ENCODE data around the gene CPM.
"Not testable (repeated sequence)": the region's sequence is repeated elsewhere in the genome, so short reads cannot be mapped to it uniquely, and the experiment has no call there.

Gene CPM

DNA sequence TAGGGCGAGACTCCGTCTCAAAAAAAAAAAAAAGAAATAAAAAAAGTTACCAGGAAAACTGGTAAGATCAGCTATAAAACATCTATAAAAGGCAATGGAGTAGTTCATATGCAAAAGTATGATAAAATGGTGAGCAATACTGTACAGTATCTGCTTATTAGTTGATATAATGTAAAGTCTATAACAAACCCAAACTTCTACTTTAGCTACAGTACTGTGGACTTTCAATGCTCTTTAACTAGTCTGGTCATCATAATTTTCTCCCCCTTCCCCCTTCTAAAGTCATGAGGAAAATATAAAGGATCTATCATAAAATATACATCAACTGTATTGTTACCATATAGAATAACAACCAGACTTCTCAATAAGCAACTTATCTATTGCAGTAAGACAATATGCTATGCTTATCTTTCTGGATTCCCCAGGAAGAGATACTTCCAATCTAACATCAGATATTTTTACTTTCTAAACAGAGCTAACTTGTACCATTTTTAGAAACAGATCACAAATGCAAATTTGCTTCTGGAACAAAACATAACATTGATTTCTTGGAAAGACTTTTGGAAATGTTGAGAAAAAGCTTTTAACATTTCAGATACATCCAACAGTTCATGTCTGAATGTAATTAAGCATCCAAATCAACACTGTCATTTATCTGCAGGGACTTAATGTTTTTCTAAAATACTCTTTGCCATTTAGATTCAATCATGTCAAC lies 81.2 kb downstream of the CPM start:
- no peak for DNase-seq (ENCODE audit: low read depth)

DNA sequence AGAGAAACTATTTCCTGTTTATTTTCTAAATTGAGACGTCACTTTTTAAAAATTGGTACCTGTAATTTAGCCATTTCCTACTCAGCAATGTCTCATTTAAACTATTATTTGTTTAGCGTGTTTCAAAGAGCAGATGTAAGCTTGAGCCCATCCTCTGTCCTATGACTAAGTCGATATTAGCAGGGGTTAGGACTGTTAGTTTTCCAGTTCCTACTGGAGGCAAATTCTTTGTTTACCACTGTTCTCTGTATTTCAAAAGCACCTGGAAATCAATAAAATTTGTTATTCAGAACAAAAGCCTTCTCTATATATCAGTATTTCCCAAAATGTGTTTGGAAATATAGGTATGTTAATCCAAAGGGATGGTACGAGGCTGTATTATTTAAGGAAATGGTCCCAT lies 82.6 kb downstream of the CPM start:
- no peak for DNase-seq (ENCODE audit: low read depth)

DNA sequence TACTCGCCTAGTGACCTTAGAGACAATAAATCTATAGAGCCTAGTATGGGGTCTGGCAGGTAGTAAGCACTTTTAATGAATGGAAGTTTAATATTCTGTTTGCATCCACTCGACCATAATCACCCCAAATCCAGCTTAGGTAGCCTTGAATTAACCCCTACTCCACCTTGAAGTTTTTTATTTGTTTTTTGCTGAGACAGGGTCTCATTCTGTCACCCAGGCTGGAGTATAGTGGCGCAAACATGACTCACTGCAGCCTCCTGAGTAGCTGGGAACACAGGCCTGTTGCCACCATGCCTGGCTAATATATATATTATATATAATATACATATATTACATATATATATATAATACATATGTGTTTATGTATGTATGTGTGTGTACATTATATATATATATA lies 86.2 kb downstream of the CPM start:
- DNase-seq (ENCODE audit: low read depth) = no peak

DNA sequence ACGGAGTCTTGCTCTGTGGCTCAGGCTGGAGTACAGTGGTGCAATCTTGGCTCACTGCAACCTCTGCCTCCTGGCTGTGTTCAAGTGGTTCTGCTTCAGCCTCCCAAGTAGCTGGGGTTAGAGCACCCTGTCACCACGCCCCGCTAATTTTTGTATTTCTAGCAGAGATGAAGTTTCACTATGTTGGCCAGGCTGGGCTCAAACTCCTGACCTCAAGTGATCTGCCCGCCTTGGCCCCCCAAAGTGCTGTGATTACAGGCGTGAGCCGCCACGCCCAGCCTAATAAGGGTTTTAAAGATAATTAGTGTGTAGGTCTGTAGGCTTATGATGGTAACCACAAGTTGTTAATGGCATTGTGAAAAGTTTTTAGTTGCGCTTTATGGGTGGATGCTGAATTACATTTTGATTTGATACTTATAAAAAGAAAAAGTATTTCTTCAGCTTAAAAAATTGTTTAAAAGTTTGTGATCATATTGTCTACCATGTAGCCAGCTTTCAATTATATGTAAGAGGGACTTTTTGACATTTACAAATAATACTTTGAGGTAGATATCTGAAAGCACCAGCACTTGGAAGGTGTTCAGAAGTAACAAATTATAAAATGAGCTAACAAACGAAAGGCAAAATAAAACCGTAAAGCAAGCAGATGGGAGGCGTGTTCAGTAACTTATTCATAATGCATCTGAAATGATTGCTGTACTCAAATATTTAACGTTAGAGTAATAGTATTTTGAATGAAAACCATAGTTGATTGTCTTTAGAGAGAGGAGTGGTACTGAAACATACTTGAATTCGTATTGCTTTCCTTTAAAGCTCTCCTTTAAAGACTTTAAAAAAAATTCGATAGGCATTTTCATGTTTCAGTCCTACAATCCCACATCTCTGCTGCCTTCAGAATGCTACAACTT lies 87.9 kb downstream of the CPM start:
- DNase-seq (ENCODE audit: low read depth) = no peak

DNA sequence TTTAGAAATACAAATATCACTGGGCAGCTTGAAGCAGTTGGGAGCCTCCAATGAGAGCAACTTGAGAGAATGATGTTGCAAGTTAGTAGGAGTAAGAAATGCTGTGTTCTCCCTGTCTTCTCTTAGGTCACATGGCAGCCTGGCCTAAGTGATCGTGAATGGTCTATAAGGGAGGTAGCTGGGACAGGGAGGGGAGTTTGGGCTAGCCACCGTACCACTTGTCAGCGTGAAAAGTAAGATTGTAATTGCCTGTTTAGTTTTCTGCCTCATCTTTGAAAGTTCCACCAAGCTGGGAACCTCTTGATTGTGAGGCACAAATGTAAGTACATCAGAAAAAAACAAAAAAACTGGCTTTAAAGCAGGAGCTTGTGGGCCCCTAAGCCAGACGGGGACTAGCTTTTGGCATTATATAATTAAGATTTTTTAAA lies 88.6 kb downstream of the CPM start:
- DNase-seq (ENCODE audit: low read depth) = no peak

DNA sequence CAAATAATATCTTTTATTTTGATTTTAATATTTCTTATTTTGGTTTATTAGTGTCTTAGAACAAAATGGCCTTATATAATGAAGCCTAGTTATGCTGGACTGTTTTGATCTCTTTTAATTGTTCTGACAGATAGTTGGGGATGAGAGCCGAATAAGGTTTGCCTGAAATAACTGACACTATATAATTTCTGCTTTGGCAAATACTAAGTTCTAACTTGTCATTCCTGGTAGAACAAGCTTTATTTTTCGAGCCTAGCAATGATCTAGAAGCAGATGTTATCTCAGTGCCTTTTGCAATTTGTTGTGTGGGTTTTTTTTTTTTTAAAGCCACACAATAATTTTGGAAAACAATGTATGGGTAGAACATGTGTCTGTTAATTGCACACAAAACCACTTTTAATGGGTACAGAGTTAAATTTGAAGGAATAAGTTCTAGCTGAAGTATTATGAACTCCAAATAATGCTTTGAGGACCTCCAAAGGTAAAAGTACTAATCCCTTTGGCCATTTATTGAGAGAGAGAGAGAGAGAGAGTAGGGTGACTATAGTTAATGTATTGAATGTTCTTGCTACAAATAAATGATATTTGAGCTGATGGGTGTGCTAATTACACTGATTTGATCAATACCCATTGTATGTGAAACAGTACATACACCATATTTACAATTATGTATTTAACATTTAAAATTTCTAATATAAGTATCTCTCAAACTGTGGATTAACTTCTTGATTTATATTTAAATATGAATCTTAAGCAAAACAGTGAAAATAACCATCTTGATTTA lies 90.0 kb downstream of the CPM start:
- no peak for DNase-seq (ENCODE audit: low read depth)

DNA sequence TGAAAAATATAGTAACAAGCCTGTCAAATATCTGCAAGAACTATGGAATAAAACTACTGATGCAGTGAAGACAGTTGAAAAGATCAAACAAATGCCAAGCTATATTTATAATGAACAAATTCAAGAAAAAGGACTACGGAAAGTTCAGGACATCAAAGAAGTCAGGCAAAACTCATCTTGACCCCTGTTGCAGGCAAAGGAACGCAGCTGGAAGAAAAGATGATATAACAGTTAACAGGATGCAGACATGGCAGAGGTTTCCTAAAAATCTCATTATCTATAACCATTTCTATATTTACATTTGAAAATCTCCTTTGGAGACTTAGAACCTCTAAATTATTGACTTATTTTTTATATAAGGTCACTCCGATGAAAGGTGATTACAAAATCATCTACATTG lies 90.8 kb downstream of the CPM start:
- DNase-seq (ENCODE audit: low read depth) = no peak

DNA sequence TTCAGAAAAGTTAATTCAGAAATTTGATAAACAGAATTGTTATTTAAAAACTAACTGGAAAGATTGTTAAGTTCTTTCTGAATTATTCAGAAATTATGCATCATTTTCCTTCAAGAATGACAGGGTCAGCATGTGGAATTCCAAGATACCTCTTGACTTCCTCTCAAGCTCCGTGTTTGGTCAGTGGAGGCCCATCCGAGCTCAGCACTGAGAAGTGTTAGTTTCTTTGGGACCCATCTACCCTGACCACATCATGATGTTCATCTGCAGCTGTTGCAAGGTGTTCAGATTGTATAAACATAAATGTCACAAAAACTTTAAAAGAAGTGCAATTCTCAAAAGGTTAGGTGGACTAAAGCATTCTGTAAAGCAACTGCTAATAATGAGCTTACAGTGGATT lies 91.3 kb downstream of the CPM start:
- DNase-seq (ENCODE audit: low read depth) = no peak

DNA sequence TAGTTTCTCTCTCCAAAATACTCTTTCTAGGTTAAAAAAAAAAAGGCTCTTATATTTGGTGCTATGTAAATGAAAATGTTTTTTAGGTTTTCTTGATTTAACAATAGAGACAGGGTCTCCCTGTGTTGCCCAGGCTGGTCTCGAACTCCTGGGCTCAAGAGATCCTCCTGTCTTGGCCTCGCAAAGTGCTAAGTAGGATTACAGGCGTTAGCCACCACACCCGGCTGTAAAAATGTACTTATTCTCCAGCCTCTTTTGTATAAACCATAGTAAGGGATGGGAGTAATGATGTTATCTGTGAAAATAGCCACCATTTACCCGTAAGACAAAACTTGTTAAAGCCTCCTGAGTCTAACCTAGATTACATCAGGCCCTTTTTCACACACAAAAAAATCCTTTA lies 91.8 kb downstream of the CPM start:
- not testable (repeated sequence) for DNase-seq (ENCODE audit: low read depth)

DNA sequence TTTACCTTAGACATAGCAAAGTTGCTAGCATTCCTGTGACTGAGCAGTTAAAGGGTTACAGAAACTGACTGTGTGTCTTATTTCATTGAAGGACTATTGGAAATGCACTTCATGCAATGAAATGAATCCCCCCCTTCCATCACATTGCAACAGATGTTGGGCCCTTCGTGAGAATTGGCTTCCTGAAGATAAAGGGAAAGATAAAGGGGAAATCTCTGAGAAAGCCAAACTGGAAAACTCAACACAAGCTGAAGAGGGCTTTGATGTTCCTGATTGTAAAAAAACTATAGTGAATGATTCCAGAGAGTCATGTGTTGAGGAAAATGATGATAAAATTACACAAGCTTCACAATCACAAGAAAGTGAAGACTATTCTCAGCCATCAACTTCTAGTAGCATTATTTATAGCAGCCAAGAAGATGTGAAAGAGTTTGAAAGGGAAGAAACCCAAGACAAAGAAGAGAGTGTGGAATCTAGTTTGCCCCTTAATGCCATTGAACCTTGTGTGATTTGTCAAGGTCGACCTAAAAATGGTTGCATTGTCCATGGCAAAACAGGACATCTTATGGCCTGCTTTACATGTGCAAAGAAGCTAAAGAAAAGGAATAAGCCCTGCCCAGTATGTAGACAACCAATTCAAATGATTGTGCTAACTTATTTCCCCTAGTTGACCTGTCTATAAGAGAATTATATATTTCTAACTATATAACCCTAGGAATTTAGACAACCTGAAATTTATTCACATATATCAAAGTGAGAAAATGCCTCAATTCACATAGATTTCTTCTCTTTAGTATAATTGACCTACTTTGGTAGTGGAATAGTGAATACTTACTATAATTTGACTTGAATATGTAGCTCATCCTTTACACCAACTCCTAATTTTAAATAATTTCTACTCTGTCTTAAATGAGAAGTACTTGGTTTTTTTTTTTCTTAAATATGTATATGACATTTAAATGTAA lies 93.5 kb downstream of the CPM start:
- no peak for DNase-seq (ENCODE audit: low read depth)

DNA sequence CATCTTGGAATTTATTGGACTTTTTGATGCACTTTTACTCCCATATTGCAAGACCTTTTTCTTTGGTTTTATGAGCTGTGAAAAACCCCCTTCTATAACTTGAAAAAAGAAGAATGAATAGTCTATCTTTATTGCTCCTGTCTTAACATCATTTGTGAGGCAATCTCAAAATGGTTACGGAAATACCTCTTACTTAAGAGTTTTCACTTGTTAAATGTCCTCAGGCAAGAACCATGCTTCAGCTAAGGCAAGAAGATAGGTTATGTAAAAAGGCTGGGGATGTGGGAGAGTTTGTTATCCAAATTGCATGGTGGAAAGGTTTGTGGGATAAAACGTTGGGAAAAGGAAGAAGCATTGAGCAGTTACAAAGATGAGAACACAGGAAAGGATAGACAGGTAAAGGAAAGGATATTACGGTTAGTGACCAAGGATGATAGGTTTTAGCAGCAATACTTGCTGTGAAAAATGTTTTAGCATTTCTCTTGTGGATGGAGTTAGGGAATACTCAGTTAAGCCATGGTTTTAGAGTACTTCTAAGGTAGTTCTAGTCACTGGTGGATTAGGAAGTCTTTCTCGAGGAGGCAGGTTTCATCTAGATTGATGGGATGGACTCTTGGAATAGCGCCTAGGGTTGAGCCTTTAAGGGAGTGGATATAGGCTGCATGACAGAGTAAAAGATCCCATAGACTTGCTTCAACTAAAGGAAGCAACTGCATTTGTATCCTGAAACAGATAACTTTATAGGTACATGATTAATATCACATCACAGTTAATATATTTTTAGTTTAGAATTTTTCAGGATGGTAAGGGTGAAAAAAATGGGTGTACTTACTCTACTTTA lies 94.7 kb downstream of the CPM start:
- DNase-seq (ENCODE audit: low read depth) = no peak

DNA sequence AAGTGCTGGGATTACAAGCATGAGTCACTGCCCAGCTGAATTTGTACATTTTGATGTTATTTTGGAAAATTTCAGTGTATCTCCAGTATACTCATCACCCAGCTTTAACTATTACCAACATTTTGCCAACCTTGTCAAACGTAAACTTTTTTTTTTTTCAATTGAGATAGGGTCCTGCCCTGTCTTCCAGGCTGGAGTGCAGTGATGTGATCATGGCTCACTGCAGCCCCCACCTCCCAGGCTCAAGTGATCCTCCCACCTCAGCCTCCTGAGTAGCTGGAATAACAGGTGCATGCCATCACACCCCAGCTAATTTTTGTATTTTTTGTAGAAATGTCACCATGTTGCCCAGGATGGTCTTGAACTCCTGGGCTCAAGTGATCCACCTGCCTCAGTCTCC lies 95.8 kb downstream of the CPM start:
- DNase-seq (ENCODE audit: low read depth) = no peak

DNA sequence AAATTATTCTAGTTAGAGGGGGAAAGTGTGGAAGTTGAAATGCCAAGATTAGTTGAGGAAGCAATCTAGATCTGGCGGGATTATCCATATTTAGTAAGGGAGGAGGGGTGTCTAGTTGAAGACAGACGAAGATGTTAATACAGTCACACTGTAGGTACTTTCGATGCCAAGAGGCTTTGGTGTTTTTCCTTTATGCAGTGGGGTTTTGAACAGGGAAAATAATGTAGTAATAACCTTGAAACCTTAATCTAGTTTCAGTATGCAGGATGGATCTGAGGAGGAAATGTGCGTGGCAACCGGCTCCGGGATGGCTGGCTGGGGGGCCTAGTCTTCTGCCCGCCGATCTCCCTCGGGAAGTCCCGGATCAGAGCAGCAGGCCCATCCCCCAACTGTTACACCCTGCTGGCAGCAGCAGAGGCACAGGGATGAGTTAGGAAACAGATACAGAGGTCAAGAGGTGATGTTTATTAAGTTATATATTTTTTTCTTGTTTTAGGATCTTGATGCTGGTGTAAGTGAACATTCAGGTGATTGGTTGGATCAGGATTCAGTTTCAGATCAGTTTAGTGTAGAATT lies 97.5 kb downstream of the CPM start:
- no peak for DNase-seq (ENCODE audit: low read depth)

DNA sequence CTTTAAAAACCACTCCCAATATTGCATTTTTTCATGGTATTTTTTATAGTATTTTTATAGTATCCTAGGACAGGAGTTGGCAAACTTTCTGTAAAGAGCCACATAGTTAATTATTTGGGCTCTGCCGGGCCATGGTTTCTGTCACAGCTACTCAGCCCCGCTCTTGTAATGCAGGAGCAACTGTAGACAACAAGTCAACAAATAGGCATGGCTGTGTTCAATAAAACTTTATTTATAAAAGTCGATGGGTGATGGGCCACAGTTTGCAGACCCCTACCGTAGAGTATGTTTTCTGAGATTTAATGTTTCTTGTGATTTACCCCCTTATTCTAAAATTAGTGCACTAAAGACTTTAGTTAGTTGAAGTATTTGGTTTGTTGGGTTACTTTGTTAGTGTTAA lies 99.5 kb downstream of the CPM start:
- DNase-seq (ENCODE audit: low read depth) = no peak

DNA sequence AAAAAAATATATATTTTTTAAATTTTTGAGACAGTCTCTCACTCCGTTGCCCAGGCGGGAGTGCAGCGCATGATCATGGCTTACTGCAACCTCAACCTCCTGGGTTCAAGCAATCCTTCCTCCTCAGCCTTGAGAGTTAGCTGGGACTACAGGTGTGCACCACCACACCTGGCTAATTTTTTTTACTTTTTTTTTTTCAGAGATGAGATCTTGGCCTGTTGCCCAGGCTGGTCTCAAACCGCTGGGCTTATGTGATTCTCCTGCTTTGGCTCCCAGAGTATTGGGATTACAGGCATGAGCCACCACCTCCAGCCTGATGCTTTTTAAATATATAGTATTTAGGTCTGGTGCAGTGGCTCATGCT lies 100.5 kb downstream of the CPM start:
- DNase-seq (ENCODE audit: low read depth) = no peak

DNA sequence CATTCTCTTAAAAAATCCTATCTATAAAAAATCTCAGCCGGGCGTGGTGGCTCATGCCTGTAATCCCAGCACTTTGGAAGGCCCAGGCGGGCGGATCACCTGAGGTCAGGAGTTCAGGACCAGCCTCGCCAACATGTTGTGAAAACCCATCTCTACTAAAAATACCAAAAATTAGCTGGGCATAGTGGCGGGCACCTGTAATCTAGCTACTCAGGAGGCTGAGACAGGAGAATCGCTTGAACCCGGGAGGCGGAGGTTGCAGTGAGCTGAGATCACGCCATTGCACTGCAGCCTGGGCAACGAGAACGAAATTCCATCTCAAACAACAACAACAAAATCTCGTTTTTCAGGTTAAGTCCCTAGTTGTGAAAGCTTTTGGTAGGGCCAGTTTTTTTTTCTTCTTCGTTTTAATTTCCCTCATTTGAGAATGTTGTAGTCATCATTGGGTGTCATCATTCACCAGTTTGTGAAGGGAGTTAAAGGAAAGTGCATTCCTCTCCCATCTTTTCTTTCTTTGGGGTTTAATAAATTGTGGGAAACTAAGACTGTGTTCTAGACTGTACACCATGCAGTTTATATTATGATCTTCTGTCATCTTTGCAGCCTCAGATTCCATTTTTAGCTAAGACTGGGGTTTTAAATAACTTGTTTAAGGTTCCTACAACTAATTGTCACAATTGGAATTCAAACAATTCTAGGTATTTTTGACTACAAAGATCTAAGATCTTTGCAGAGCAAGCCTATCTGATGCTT lies 101.0 kb downstream of the CPM start:
- DNase-seq (ENCODE audit: low read depth) = no peak

DNA sequence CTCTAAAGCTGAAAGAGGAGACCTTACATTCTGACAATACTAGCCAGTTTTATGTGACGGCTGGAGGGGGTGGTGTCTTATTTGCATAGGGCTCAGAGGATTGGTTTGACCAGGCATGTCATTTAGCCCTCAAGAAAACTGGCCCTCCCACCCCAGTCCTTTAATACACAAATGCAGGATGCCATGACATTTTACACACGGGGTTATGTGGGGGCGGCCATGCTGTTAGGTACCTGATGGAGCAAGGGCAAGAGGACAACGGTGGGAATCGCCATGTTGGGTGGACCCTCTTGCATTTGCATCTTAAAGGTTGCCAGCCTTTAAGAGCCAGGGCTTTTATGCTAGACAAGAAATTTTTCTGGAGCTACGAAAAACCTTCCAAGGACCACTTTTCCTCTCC lies 101.7 kb downstream of the CPM start:
- DNase-seq (ENCODE audit: low read depth) = no peak

DNA sequence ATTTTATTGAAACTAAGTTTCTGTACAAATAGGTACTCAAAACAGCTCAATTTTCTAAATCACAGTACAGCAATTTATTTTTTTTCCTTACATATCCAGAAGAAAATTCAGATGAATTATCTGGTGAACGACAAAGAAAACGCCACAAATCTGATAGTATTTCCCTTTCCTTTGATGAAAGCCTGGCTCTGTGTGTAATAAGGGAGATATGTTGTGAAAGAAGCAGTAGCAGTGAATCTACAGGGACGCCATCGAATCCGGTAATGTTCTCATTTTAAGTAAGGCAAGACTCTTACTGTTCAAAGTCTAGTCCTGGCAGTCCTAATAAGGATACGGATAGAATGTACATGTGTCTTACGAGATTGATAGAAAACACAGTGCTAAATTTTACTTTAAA lies 104.3 kb downstream of the CPM start:
- DNase-seq (ENCODE audit: low read depth) = no peak

DNA sequence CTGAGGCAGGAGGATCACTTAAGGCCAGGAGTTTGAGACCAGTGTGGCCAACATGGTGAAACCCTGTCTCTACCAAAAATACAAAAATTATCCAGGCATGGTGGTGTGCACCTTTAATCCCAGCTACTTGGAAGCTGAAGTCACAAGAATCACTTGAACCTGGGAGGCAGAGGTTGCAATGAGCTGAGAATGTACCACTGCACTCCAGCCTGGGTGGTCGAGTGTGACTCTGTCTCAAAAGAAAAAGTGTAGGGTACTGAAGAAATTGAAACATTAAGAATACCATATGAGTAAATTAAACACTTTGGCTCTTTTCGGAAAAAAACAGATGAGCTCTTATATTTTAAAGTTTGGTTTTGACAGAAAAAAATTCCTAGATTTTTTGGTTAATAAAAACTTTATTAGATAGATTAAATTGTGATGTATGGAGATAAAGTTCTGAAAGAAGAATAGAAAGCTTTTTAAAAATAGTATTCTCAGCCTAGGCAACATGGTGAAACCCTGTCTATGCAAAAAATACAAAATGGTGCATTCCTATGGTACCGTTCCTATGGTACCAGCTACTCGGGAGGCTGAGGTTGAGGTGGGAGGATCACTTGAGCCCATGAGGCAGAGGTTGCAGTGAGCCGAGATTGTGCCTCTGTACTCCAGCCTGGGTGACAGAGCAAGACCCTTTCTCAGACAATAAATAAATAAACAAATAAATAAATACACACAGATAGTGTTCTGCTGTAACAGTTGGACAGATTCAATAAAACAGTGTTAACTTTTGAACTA lies 104.9 kb downstream of the CPM start:
- DNase-seq (ENCODE audit: low read depth) = no peak
